Activated naive CD4-positive, alpha-beta T cell treated with anti-CD3 and anti-CD28 coated beads for 36 hours (primary cell): Measurements from ENCODE around the gene VDR. TPM values are rescaled to one million over a fixed set of nuclear protein-coding genes. Genes with fewer than 3 reads are reported as not detected.

ENCODE experiments used
- CTCF ChIA-PET: fragments of 350-600 bp; sonication (Branson Sonifier 250); formaldehyde crosslinking; loops from one replicate; lab custom pipeline; 2021; ENCODE audit warnings: antibody characterized with exemption; lab: Charles Lee
- DNase-seq: peaks from one replicate; pipeline ENCODE4 v3.0.0-alpha.2; 2020
- H3K27ac Mint-ChIP-seq: one replicate; pipeline ENCODE4 v1.8.0; 2021; ENCODE audit warnings: mild to moderate bottlenecking, mixed read lengths
- H3K27me3 Mint-ChIP-seq: one replicate; pipeline ENCODE4 v1.8.0; 2021; ENCODE audit warnings: low read depth, mixed read lengths
- H3K36me3 Mint-ChIP-seq: one replicate; pipeline ENCODE4 v1.8.0; 2021; ENCODE audit warnings: low read depth, mixed read lengths
- H3K4me1 Mint-ChIP-seq: one replicate; pipeline ENCODE4 v1.8.0; 2021; ENCODE audit warnings: low read depth, mixed read lengths
- H3K4me3 Mint-ChIP-seq: one replicate; pipeline ENCODE4 v1.8.0; 2021; ENCODE audit warnings: mild to moderate bottlenecking, moderate library complexity, mixed read lengths
- H3K9me3 Mint-ChIP-seq: one replicate; pipeline ENCODE4 v1.8.0; 2021; ENCODE audit warnings: mixed read lengths
- intact Hi-C: fragments of 100-400 bp; cut with micrococcal nuclease; formaldehyde crosslinking; loops from one replicate; pipeline ENCODE4 v1.15.1; 2023
- total RNA-seq, 2 experiments: library from RNA; stranded (reverse); gene quantifications; one replicate each; pipeline ENCODE4 v1.2.3, GENCODE V29; 2021

VDR gene
- total RNA-seq, 2 experiments from 2014 or later, result 56.4 to 57.7 TPM

DNA sequence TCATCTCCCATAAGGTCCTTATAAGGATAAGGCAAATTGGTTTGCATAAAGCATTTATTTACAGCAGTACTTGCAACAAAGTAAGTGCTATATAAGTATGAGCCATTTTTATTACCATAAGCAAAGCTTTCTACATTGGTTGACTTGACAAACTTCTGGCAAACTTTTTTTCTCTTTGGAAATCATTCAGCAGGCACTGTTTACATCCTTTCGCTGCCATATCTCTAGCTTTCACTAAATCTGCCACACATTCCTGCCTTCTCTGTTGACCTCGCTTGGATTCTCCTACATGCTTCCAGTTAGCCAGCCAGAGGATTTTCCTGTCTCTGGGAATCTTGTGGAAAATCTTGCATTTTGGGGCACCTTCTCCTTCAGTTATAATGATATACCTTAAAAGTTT lies 63.3 kb downstream of the VDR start:
- H3K9me3 Mint-ChIP-seq, result no peaks in the 10 kb centered on the region
- CTCF ChIA-PET, result interaction anchor here (0.6 to 22.0 kb wide), 10 partner anchors 32 to 126 kb away, joined by 3 to 848 read pairs (median 28); partner anchors contain the start of genes HDAC7 and SLC48A1
- peaks cover 24% of the 10 kb centered on the region for H3K4me1 Mint-ChIP-seq
- H3K27ac Mint-ChIP-seq, result peak overlapping the region; percentile 15
- intact Hi-C loops, result no loop called here
- peaks cover 26% of the 10 kb centered on the region for H3K36me3 Mint-ChIP-seq
- no peaks in the 10 kb centered on the region for H3K27me3 Mint-ChIP-seq
- no peak overlapping the region for H3K4me3 Mint-ChIP-seq
- no peak for DNase-seq

DNA sequence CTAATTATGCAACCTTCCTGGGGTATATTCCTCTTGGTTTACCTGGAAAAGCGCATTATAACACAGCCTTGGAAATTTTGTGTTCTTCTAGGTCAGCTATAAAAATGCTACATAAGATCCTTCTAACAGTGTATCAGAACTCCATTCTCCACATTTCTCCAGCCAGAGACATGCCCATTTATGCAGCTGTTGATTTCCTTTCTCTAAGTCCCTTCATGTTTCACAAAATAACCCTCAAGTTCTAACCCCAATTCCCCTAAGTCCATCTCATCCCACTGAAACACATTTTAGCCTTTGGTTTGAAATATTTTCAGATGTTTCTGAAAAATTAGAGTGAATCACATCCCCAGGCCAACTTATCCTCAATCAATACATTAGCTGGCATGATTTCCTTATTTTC lies 64.2 kb downstream of the VDR start:
- intact Hi-C loops, result no loop called here
- H3K4me1 Mint-ChIP-seq, result peaks cover 33% of the 10 kb centered on the region
- no peak for DNase-seq
- CTCF ChIA-PET, result interaction anchor here (0.6 to 22.0 kb wide), 15 partner anchors 31 to 125 kb away, joined by 3 to 848 read pairs (median 7); partner anchors contain the start of genes ENDOU, HDAC7 and SLC48A1
- H3K27ac Mint-ChIP-seq, result no peak overlapping the region
- H3K36me3 Mint-ChIP-seq, result peaks cover 17% of the 10 kb centered on the region
- no peaks in the 10 kb centered on the region for H3K9me3 Mint-ChIP-seq
- no peak overlapping the region for H3K4me3 Mint-ChIP-seq
- no peaks in the 10 kb centered on the region for H3K27me3 Mint-ChIP-seq

DNA sequence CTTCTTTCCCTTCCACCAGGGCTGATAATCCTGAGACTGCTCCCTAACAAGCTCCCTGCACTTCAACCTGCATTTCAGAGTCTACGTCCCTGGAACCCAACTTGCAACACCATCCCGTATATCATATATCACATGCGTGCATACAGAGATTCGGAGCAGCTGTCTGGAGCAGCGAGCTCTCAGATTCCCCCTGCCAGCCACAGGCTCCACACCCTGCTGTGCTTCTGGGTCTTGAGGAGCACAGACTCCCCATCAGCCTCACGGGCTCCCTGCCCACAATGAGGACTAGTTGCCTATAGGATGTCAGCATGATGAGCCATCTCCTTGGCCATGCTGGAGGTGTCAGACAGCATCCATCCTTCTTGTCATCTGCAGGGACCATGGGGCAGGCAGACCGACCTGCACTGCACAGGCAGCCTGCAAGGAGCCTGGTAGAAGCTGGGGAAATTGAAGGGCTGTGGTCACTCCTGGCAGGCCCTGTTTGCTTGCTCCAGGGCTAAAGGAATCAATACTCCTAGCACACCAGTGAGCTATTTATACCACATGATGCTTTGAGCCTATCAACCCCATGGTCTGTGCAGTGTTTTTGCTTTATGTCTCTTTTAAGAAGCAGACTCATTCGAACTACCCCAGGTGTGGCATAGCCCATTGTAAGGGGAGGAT lies 65.4 kb downstream of the VDR start:
- no peak overlapping the region for H3K27ac Mint-ChIP-seq
- H3K36me3 Mint-ChIP-seq, result peaks cover 8% of the 10 kb centered on the region
- no peaks in the 10 kb centered on the region for H3K27me3 Mint-ChIP-seq
- intact Hi-C loops, result loop anchor here (2.0 to 5.0 kb wide), 3 partner anchors 189 to 807 kb away; no protein-coding TSS in a partner anchor
- CTCF ChIA-PET, result interaction anchor here (0.7 to 22.0 kb wide), 30 partner anchors 10 to 165 kb away, joined by 3 to 848 read pairs (median 7); partner anchors contain the start of genes ENDOU, HDAC7, RAPGEF3 and SLC48A1
- no peak for DNase-seq
- no peak overlapping the region for H3K4me3 Mint-ChIP-seq
- H3K9me3 Mint-ChIP-seq, result no peaks in the 10 kb centered on the region
- H3K4me1 Mint-ChIP-seq, result peaks cover 44% of the 10 kb centered on the region

- CTCF ChIA-PET, result interaction anchor here (0.7 to 22.0 kb wide), 32 partner anchors 9 to 164 kb away, joined by 3 to 848 read pairs (median 6); partner anchors contain the start of genes ENDOU, HDAC7, RAPGEF3 and SLC48A1
- Mint-ChIP-seq H3K9me3 (no peaks in the 10 kb centered on the region), H3K4me1 (peaks cover 53% of the 10 kb centered on the region), H3K27me3 (no peaks in the 10 kb centered on the region), H3K27ac (no peak overlapping the region), H3K4me3 (no peak overlapping the region), H3K36me3 (peaks cover 4% of the 10 kb centered on the region)
- DNase-seq, result peak; percentile 60
- intact Hi-C loops, result loop anchor here (1.0 to 5.0 kb wide), 5 partner anchors 96 to 806 kb away; no protein-coding TSS in a partner anchor
These were observed 66.4 kb downstream of the VDR start for GRCh38 chr12:47838286-47838931.

GRCh38 chr12:47837190-47838171 lies 67.3 kb downstream of the VDR start:
- intact Hi-C loops, result loop anchor here (1.0 to 5.0 kb wide), 12 partner anchors 18 to 805 kb away; partner anchors contain the start of genes HDAC7 and TMEM106C
- DNase-seq, result peak; percentile 77
- Mint-ChIP-seq H3K27me3 (no peaks in the 10 kb centered on the region), H3K36me3 (no peaks in the 10 kb centered on the region), H3K9me3 (no peaks in the 10 kb centered on the region), H3K4me3 (no peak overlapping the region), H3K27ac (peak overlapping the region; percentile 69), H3K4me1 (peaks cover 61% of the 10 kb centered on the region)
- CTCF ChIA-PET, result interaction anchor here (0.8 to 22.0 kb wide), 25 partner anchors 8 to 122 kb away, joined by 3 to 848 read pairs (median 9); partner anchors contain the start of genes ENDOU, HDAC7, RAPGEF3 and SLC48A1

DNA sequence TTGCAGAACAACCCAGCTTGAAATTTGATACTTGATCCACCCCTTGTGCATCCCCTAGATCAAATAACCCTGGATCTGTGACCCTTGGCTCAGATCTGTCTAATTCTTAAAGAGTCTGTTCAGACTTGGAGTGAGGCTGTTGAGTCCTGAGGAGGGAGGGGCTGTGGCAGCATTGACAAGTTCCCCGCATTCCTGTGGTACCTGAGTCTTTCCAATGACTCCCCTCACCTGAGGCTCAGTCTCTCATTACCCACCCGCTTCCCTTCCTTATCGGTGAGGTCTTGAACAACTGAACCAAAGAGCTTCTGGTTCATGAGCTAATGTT lies 69.0 kb downstream of the VDR start:
- no peak overlapping the region for H3K4me3 Mint-ChIP-seq
- no peaks in the 10 kb centered on the region for H3K27me3 Mint-ChIP-seq
- no peaks in the 10 kb centered on the region for H3K36me3 Mint-ChIP-seq
- no peak for DNase-seq
- peaks cover 70% of the 10 kb centered on the region for H3K4me1 Mint-ChIP-seq
- H3K9me3 Mint-ChIP-seq, result no peaks in the 10 kb centered on the region
- CTCF ChIA-PET, result interaction anchor here (0.6 to 22.0 kb wide), 8 partner anchors 18 to 121 kb away, joined by 3 to 848 read pairs (median 40); partner anchors contain the start of genes HDAC7, RAPGEF3 and SLC48A1
- intact Hi-C loops, result loop anchor here (2.0 to 5.0 kb wide), 2 partner anchors 127 to 803 kb away; partner anchors contain the start of gene TMEM106C
- peak overlapping the region; percentile 70 for H3K27ac Mint-ChIP-seq

GRCh38 chr12:47835006-47835830 lies 69.6 kb downstream of the VDR start:
- Mint-ChIP-seq H3K36me3 (no peaks in the 10 kb centered on the region), H3K27ac (peak overlapping the region; percentile 70), H3K9me3 (no peaks in the 10 kb centered on the region), H3K4me1 (peaks cover 76% of the 10 kb centered on the region), H3K27me3 (no peaks in the 10 kb centered on the region), H3K4me3 (no peak overlapping the region)
- intact Hi-C loops, result loop anchor here (5.0 kb wide), 1 partner anchor 803 kb away; no protein-coding TSS in a partner anchor
- CTCF ChIA-PET, result interaction anchor here (0.6 to 22.0 kb wide), 9 partner anchors 18 to 120 kb away, joined by 3 to 848 read pairs (median 6); partner anchors contain the start of genes HDAC7, RAPGEF3 and SLC48A1
- DNase-seq, result no peak

- no peak for DNase-seq
- CTCF ChIA-PET, result interaction anchor here (0.8 to 22.0 kb wide), 9 partner anchors 10 to 120 kb away, joined by 3 to 848 read pairs (median 4); partner anchors contain the start of genes HDAC7 and SLC48A1
- Mint-ChIP-seq H3K27me3 (no peaks in the 10 kb centered on the region), H3K4me3 (peak overlapping the region; percentile 82), H3K36me3 (no peaks in the 10 kb centered on the region), H3K4me1 (peaks cover 81% of the 10 kb centered on the region), H3K9me3 (no peaks in the 10 kb centered on the region), H3K27ac (peak overlapping the region; percentile 98)
- intact Hi-C loops, result loop anchor here (5.0 kb wide), 1 partner anchor 612 kb away; no protein-coding TSS in a partner anchor
These were observed 70.4 kb downstream of the VDR start for GRCh38 chr12:47834199-47834903.

- peaks cover 87% of the 10 kb centered on the region for H3K4me1 Mint-ChIP-seq
- DNase-seq, result no peak
- H3K4me3 Mint-ChIP-seq, result peak overlapping the region; percentile 82
- no peaks in the 10 kb centered on the region for H3K9me3 Mint-ChIP-seq
- intact Hi-C loops, result loop anchor here (5.0 kb wide), 1 partner anchor 611 kb away; no protein-coding TSS in a partner anchor
- CTCF ChIA-PET, result interaction anchor here (0.9 to 22.0 kb wide), 8 partner anchors 9 to 119 kb away, joined by 3 to 848 read pairs (median 6); partner anchors contain the start of genes HDAC7 and SLC48A1
- no peaks in the 10 kb centered on the region for H3K27me3 Mint-ChIP-seq
- H3K27ac Mint-ChIP-seq, result peak overlapping the region; percentile 98
- H3K36me3 Mint-ChIP-seq, result no peaks in the 10 kb centered on the region
These were observed 71.2 kb downstream of the VDR start for GRCh38 chr12:47833591-47834012.
